Endometrial microvascular endothelial cells (primary cell): ENCODE measurements around the gene EXOC7. TPM values are rescaled to one million over a fixed set of nuclear protein-coding genes. Genes with fewer than 3 reads are reported as not detected.

Experiments
- in situ Hi-C: cut with HindIII; loops from 2 replicates; pipeline ENCODE4 v1.10.0; 2017; ENCODE audit warnings: low sequenced_read_pairs, low pct_unique_long_range_greater_than_20kb; ENCODE audit errors: inconsistent ontology term
- total RNA-seq: library from RNA; depleted of rRNA; stranded (reverse); fragments of >200 nt; gene quantifications from one replicate; pipeline ENCODE4 v1.2.3, GENCODE V29; 2015; ENCODE audit errors: inconsistent ontology term

Gene EXOC7
- total RNA-seq, 1 donor from 2014 or later, result 70.9 TPM

DNA sequence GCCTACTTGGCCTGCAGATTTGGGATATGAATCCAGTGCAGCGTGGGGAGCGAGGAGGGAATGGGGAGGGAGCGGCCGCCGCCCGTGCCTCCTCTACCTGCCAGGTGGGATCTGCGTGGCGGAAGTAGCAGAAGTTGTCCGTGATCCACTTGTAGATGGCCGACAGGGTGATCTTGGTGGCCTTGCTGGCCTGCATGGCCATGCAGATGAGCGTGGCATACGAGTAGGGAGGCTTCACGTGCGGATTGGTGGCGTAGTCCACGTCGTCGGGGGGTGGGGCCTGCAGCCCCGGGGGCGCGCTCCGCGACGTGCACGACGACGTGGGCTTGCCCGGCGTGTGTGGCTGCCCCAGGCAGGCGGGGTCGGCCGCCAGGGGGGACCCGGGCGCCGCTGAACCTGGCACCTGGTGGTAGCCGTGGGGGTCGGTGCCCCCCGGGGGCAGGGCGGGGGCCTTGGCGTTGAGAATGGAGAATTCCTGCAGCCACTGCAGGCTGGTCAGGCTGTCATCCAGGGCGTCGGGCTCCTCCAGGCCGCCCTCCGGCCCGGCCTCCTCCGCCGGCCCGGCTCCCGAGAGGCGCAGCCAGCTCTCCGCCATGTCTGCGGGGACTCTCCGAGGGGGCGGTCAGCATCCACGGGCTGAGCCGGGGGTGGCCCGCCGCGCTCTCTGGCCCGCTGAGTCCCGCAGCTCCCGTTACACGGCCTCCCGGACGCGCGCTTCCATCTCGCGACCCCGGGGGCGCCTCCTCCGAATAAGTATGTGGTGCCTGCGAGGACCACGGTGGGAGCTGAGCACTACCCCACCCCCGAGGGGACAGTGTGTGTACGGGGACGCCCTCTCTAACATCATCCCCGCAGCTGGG, 36.4 kb upstream of the EXOC7 start:
- in situ Hi-C loops, result no loop called here

DNA sequence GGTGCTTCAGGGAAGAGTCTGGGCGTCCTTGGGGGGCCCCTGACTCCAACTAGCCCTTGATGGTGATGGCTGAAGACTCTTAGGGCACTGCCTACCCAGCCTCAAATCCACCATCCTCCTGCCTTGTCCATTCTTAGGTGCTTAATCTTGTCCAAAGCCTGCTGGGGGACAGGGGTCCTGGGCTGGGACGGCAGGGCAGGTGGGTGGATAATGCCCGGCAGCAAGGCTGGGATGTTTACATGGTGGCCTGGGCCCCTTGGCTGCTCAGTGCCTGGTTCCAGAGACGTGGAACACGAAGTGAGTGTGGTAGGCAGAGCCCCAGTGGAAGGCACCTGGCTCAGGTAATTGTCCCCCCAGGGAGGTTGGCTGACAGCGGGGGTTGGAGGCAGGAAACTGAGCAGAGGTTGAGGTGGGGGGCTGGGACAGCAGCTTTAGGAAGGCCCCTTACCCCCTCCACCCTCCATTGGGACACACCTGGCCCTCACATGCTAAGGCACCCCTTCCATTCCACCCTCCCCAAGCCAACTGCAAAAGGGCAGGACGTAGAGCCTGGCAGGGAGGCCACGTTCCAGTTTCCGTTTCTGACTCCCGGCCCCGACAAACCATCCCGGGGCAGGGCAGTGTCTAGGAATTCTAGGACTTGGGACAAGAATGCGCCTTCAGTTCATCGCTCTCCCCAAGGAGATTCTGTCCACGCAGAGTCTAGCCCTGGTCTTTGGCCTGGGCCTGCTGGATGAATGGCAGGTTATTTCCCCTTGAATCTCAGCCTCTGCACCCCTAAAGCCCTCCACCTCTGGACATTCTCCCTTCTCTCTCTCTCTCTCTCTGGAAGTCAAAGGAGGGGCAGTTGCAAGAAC, 35.5 kb upstream of the EXOC7 start:
- in situ Hi-C loops, result no loop called here

DNA sequence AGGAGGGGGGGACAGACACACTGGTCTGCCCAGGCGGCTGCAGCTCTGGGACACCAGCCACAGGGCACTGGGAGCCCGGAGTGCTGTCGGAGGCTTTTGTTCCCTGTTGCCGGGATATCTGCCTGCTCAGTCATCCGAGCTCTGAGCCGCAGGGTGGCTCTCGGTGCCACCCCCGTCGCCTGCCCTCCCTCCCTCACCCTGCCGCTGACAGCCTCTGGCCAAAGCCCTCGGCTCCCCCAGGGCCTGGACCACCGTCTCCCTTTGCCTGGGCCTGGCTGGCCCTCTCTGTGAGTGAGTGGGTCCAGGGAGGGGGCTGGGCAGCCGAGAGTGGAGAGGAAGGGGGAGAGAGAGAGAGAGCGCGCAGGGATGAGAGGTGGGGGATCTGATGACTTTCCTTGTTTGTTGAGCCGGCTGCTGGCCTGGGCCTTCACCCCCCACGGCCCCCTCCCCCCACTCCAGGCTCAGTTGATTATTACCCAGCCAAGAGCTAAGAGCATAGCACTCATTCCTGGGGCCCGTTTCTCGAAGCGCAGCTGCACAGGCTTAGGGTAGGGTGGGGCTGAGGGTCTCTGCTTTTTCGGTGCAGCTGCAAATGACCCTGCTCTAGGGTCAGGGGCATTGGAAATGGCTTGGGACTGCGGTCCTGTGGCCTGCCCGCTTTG, 34.8 kb upstream of the EXOC7 start:
- in situ Hi-C loops, result no loop called here

DNA sequence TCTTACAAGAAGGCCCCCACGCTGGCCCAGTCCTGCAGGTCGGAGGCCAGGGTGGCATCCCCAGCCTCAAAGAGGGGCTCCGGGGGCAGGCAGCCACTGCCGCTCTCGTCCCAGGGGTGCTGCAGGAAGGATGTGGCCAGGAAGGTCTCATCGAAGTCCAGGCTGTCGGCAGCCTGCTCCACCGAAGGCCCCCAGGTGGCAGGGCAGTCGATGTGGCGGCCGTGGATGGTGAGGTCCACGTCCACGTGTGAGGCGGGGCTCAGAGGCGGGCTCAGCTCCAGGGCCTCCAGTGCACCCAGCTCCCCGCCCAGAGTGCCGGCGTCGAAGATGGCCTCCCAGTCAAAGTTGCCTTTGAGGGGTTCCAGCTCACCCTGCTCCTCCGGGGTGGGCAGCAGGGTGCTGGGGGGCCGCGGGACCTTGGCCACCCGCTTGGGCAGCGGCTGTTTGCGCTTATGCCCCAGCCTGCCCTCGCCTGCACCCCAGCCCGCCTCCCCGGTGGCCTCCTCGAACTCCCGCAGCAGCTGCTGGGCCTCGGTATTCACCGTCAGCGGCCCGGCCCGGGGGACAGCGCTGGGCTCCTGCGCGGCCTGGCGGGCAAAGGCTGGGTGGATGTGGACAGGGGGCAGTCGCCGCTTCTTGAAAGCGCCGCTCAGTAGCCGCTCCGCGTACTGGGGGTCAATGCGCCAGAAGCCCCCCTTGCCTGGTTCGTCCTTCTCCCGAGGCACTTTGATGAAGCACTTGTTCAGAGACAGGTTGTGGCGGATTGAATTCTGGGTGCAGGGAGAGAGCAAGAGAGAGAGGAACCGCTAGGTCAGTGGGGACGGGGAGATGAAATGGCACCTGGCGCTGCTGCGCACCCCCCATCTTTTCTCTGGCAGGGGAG, 34.0 kb upstream of the EXOC7 start:
- in situ Hi-C loops, result no loop called here

DNA sequence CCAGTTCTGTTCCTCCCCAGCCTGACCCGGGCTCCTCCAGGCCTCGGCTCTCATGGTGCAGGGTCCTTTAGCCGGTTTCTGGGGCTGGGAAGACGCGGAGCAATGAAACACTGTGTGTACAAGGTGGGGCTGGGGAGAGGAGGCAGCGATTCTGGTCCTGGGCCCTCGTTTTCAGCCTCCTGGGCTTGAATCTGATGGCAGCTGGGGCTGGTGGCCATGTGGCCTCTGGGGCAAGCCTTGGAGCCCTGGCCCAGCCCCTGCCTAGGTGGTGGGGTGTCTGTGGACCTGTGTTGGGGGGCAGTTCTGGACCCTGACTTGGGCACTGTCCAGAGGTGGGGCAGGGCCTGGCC, 33.4 kb upstream of the EXOC7 start:
- in situ Hi-C loops, result no loop called here

DNA sequence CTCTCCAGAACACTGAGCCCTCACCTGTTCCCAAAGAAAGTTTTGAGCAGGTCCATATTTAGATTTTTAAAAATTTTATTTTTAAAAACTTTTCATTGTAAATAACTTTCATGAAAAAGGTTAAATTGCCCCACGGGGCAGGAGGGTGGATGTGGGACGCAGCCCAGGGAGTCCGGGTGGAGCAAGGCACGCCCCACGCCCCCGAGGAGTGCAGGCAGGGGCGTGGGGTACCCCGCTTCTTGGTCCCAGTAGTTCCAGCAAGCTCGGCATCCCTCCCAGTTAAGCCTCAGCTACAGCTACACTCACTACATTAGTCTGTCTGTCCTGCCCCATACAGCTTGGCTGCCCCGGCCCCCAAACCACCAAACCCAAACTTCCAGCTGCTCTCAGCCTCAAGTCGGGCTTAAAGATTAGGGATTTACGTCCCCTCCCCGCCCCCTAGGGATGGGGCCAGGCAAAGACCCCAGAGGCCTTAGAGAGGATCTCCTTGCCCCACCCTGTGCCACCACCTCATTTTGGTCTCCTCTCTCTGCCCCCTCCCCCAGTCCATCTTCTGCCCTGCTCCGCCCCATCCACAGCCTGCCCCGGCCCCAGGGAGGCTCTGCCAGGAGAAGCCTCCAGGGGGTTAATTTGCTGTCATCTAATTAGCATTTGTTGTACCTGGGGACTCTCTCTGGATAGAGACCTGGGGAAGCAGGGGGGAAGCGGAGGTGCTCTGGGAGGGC, 32.9 kb upstream of the EXOC7 start:
- in situ Hi-C loops, result no loop called here

DNA sequence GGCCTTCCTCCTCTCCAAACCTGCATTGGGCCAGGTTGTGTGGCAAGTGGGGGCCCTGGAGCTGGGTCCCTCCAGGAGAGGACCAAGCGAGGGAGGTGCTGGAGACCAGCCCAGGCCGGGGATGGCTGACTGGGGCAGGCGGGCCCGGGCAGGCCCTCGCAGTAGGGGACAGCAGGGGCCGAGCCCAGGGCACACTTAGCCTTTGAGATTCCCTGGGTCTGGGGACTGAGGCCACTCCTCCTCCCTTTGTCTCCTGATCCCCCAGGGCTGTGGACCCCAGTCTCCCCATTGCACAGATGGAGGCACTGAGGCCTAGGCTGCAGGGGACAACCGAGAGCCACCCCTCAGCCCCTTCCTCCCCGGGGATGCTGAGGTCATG, 32.2 kb upstream of the EXOC7 start:
- in situ Hi-C loops, result no loop called here

DNA sequence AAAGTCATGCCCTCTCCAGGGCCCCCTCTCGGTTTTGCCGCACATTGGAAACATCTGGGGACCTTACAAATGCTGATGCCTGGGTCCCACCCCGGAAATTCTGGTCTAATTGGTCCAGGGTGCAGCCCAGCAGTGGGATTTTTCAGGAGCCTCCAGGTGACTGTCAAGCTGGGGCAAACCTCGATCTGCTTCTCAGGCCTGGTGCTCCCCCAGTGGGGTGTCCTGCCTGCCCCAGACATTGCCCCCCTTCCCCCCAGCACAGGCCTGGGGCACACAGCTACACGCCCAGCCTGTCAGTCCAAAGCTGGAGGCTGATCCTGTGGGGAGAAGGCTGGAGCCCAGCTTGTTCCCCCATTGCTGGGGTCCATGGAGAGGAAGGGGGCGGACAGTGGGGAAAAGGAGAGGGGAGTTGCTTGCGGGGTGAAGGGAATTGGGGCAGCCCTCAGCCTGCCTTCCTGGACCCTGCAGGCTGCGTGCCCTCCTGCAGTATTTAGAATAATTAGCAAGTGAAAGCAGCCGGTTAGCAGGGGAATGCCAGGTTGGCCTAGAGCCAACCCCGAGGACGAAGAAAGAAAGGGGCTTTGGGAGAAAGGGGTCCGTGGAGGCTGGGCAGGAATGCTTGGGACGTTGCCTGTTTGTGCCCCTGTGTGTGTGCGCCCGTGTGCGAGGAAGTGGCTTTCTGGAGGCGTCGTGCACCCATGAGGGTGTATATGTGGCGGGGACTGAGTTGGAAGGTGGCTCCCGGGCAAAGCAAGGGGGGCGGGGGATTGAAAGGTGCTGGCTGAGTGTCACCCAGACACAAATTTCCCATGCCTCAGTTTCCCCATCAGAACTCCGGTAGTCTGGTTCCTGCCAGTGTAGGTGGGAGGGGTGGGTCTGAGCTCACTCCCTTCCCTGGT, 31.6 kb upstream of the EXOC7 start:
- in situ Hi-C loops, result no loop called here

DNA sequence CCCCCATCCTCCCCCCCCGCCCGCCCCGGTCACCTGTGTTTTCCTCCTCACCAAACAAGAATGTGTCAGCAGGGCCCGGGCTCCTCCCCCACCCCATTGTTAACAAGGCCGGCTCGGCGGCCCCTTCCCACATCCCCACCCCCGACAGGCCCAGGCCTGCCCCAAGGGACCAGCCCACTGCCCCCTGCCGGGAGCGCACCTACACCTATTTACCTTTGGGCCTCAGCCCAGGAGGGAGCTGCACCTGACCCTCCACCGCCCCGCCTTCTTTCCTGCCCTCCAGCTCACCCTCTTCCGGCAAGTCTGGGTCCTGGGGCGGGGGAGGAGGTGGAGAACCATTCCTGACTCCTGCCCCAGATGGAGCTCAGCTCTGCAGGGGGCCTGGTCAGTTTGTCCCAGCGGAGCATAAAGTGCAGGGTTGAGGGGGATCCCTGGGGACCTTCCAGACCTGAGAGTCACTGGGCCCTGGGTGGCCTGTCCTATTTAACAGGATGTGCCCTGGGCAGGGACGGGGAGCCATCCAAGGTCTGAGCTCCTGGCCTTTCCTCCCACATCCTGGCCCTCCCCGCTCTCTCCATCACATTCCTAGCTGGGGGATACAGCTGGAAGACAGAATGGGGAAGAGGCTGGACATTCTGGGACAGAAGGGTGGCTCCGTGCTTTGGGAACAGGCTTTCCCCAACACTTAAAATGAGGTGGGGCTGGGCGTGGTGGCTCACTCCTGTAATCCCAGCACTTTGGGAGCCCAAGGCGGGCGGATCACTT, 29.2 kb upstream of the EXOC7 start:
- in situ Hi-C loops, result no loop called here

DNA sequence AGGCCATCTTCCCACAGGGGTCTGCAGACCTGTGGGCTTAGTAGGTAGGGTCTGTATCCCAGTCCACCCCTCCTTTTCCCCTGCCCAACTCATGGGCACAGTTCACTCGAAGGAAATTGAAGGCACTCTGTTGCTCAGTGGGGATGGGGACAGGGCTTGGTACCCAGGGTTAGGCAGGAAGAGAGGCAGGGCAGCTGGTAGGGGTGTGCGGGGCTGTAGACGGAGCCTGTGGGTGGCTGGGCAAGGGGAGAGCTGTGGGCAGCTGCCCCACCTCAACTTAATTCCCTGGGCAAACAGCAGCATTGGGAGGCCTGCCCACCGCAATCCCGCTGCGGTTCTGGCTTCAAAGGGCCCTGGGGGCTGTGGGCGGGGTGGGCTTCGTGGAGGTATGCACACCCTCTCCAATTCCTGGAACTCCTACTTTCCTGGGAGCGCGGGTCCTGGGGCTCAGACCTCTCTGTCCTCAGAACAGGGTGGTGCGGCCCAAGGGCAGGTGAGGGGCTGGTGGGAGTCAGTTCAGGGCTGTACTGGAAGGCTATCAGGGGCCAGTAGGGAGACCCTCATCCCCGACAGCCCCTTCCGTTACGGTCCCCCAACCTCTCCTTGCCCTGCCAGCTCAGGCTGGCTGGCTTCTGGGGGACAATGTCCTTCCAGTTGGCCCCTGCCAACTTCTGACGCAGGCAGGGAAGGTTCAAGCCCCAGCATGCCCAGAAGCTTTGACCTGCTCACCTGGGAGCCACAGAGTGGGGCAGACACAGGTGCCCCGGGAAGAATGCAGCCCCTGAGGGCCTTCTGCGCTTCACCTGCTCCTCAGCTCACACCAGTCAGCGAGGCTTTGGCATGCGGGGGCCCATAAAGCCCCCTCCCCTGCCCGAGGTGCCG, 28.3 kb upstream of the EXOC7 start:
- in situ Hi-C loops, result no loop called here

DNA sequence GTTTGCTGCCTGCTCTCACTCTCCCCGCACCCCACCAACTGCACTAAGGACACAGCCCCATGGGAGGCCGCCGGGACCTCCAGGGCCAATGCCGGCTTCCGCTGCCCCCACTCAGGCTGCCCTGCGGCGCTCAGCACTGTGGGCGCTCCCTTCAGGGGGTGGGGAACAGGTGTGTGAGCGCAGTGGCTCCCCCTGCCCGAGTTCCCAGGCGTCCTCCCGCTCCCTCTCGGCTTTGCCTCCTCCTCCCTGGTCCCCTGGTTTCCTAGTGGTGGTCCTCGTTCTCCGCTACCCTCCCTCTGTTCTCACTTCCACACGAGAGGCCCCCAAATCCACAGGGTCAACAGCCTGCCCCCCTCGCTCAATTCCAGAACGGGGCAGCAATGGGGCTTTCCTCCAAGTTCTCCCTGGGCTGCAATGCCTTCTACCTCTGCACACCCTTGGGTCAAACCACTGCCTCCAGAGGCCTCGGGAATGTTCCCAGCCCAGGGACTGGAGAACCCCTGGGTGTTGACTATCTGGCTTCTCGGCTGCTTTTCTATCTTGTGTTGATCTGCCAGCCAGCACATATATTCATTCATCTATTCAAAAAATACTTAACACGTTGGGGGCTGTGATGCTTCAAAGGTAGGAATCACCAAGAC, 27.6 kb upstream of the EXOC7 start:
- in situ Hi-C loops, result no loop called here

DNA sequence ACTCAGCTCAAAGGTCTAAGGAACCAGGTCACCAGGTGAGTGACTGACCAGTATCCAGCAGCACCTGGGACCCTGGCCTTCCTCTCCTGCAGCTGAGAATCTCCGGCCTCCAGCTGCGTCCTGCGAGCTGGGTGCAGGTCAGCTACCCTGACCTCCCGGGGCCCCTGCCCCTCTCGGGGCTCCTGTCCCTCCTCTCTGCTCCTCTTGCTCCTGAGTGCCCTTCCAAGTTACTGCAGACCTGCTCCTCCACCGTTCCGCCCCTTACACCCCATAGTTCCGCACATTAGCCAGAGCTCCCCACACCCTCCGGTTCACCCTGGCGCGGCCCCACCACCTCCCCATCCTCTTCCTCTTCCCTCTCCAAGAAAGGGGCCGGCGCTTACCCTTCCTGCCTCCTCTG, 26.9 kb upstream of the EXOC7 start:
- in situ Hi-C loops, result no loop called here

DNA sequence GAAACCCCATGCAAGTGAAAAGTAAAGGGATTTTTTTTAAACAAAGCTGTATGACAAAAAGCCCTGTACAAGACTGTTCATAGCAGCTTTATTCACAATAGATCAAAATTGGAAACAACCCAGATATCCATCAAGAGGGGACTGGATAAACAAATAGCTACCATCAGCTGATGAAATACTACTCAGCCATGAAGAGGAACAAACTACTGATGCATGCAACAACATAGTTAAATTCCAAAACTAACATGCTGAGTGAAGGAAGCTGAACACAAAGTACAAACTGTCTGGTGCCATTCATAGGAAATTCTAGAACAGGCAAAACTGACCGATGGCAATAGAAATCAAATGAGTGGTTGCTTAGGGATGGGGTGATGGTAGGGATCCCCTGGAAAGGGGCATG, 22.3 kb upstream of the EXOC7 start:
- in situ Hi-C loops, result no loop called here

DNA sequence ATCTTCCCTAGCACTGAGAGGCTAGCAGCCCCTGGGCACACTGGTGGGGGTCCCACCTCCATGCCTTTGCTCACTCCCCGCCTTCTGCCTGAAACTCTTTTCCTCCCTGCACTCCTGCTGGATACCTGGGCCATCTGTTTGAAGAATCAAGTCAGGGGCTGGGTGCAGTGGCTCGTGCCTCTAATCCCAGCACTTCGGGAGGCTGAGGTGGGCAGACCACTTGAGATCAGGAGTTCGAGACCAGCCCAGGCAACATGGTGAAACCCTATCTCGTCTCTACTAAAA, 21.7 kb upstream of the EXOC7 start:
- in situ Hi-C loops, result no loop called here

DNA sequence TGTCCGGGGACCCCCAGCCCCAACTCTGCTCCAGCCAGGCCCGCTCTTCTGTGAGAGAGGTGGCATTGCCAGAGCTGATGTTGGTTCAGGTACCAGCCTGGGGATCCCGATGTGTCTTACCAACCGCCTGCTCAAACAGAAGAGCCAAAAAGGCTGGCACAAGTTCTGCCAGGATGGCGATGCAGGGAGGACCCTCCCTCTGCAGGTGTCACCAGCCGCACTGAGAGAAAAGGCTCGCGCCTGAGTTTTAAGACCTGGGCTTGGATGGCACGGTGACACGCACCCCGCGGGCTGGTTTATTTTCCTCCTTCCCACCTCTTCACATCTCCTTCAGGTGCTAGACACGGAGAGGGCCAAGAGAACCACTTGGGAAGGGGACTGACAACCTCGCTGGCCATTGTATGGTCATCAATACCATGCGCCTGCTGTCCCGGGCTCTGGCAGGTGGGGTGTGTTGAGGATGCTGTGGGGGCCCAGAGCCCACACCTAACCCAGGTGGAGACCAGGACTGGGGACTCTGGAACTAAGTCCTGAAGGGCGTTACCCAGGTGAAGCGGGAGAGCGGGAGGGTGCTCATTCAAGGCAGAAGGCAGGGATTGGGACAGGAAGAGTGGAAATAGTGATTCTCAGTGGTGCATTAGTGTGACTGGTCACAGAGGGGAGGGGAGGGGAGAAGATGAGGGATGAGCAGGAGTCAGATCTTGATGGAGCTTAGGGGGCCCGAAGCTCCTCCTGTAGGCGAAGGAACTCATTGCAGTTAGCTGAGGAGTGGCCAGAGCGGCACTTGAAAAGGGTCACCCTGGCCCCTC, 21.2 kb upstream of the EXOC7 start:
- in situ Hi-C loops, result no loop called here
